C4-2B (cell line): ENCODE results near the gene ASAP2.

ENCODE experiments used
- H3K27ac ChIP-seq: fragments of 450-650 bp; 2 replicates; pipeline ENCODE4 v1.5.1; 2017
- ZFX ChIP-seq: fragments of 450-650 bp; IDR thresholded peaks from 2 replicates; pipeline ENCODE4 v1.6.1; 2017
- TF ChIP-seq, protein P1 (sequence below): fragments of 450-650 bp; conservative IDR thresholded peaks from 2 replicates; pipeline ENCODE4 v1.5.1; 2017; ENCODE audit warnings: mild to moderate bottlenecking

The ASAP2 gene

DNA sequence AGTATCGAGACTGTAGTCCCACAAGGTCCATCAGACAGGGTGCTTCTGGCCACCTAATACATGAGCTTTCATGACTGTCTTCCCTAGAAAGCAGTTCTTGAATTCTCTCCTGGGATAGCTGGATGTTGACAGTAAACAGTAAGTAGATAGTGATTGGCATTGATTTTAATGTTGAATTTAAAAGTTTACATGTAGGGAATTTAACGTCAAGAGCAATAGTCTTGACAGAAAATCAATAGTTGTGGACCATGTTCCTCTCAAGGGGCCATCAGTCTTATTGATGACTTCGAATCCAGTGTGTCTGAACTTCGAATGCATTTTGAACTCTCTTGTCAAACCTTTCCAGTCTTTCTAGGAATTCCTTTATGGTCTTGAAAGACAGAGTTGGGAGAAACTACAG lies 152.9 kb downstream of the ASAP2 start:
- no peak for TF ChIP-seq ZFX
- TF ChIP-seq, protein P1, sequence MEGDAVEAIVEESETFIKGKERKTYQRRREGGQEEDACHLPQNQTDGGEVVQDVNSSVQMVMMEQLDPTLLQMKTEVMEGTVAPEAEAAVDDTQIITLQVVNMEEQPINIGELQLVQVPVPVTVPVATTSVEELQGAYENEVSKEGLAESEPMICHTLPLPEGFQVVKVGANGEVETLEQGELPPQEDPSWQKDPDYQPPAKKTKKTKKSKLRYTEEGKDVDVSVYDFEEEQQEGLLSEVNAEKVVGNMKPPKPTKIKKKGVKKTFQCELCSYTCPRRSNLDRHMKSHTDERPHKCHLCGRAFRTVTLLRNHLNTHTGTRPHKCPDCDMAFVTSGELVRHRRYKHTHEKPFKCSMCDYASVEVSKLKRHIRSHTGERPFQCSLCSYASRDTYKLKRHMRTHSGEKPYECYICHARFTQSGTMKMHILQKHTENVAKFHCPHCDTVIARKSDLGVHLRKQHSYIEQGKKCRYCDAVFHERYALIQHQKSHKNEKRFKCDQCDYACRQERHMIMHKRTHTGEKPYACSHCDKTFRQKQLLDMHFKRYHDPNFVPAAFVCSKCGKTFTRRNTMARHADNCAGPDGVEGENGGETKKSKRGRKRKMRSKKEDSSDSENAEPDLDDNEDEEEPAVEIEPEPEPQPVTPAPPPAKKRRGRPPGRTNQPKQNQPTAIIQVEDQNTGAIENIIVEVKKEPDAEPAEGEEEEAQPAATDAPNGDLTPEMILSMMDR, result no peak

DNA sequence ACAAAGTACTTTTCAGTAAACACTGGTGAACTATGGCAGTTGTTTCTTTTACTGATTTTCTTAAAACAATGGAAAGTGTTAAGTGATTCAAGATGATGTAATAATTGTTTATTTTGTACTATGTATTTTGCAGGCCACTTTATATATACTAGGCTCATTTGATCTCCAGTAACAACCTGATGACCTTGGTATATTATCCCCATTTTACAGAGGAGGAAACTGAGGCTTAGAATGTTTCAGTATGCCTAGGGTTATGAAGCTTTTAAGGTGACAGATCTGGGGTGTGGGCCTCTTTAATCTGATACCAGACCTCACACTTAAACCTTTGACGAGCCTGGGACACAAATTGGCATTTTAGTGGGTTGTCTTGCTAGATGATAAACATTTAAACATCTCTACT lies 153.5 kb downstream of the ASAP2 start:
- no peak overlapping the region for H3K27ac ChIP-seq
- TF ChIP-seq ZFX, result no peak
- TF ChIP-seq, protein P1, result no peak

More for the DNA sequence above, 152.9 kb downstream of the ASAP2 start:
- H3K27ac ChIP-seq, result no peak overlapping the region

DNA sequence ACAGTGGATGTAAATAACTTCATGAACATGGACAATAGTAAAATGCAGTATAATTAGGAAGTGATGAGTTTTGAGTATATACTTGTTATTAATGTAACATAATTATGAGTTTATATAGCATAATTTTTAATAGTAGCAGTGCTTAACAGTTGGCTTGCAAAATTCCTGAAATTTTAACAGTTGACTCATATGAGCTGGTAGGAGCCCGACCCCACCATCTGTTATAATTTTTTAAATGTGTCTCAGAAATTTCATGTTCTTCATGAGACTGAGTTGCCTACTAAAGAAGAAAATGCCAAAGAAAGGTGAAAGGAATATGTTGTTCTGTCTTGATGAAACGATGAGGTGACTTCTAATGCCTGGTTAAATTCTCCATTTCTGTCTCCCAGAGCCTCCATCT lies 154.1 kb downstream of the ASAP2 start:
- TF ChIP-seq, protein P1, result no peak
- TF ChIP-seq ZFX, result no peak

DNA sequence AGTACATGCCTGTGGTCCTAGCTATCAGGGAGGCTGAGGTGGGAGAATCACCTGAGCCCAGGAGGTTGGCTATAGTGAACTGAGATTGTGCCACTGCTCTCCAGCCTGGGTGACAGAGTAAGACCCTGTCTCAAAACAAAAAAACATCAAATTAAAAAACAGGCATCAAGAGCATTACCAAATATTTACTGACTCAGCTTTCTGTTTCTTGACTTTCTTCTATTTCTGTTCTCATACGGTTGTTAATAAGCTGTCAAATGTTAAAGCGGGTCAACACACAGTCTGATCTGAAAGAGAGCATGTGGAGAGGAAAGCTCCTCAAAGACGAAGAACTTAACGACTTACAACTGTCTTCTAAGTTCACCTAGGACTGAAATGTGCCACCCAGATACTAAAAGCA lies 157.8 kb downstream of the ASAP2 start:
- no peak for TF ChIP-seq ZFX
- TF ChIP-seq, protein P1, result no peak
- H3K27ac ChIP-seq, result no peak overlapping the region

More for the DNA sequence above, 154.1 kb downstream of the ASAP2 start:
- H3K27ac ChIP-seq, result no peak overlapping the region

DNA sequence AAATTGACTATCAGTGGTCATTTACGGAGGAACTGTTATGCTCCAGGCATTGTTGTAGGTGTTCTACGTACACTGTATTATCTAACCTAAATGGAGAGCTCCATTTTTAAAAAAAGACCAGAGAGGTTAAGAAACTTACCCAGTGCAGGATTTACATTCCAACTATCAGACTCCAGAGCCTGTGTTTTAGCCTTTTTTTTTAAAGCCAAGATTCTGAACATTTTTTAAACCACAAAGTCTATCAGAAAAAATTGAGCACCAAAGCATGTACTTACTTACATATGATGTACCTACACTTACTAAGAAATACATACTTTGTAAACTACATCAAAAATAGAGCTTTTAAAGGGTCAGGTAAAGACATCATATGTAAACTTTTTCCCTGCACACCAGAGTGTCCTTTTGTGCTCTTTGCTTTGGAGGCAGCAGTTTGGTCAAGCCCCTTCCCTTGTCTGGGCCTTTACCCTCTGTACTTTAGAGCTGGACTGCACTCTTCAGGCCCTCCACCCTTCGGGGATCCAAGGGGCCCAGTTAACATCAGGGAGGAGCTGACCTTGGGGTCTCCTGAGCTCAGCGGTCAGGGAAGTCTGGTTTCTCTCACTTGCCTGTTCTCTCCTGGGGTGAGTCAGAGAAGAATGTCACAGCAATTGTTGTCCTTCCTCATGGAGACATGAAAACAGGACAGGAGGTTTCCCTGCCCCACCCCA lies 158.3 kb downstream of the ASAP2 start:
- no peak overlapping the region for H3K27ac ChIP-seq
- no peak for TF ChIP-seq ZFX
- TF ChIP-seq, protein P1, result no peak

DNA sequence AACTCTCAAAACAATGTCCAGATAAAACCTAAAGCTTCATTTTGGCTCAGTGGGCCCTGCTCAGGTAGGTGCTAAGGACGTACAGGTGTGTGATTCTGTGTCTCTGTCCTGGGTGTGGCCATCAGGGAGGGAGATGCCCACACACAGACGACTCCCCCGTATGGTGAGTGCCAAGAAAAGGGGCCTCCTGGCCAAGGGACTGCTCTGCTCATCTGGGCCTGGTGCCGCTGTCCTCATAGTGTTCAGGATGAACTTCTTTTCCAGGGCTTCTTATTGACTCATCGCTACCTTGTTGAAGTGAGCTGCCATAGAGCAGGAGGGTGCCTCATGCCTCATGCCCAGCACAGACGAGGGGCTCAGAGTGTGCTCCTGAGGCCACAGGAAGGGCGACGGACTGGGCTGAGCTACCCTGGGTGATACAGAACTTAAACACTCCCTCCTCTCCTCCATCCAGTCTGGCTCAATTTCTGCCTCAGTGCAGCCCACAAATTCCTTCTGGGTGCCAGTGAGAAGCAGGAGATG lies 158.9 kb downstream of the ASAP2 start:
- TF ChIP-seq, protein P1, result no peak
- no peak for TF ChIP-seq ZFX
- H3K27ac ChIP-seq, result no peak overlapping the region

DNA sequence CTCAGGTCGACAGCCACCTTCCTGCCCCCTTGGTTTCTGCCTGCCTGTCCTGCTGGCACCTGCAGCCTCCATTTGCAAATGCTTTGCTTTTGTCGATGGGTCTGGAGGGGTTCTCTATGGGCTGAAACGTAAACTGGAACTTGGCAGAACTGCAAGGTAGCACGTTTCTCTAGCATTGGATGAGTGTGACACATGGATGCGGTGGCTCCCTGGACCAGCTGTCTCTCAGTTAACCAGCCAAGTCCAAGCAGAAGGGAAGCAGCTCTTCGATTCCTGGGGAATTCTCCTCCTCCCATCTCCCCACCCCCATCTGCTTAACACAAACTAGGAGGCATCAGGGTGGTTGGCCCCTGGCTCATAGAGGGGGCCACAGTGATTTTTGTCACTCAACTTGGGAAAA lies 159.4 kb downstream of the ASAP2 start:
- H3K27ac ChIP-seq, result no peak overlapping the region

More for the DNA sequence above, 159.4 kb downstream of the ASAP2 start:
- TF ChIP-seq, protein P1, result no peak
- no peak for TF ChIP-seq ZFX
